ENCODE results near the gene TRIM52.
"Not testable (repeated sequence)": the region's sequence is repeated elsewhere in the genome, so short reads cannot be mapped to it uniquely, and the experiment has no call there.

The TRIM52 gene

DNA sequence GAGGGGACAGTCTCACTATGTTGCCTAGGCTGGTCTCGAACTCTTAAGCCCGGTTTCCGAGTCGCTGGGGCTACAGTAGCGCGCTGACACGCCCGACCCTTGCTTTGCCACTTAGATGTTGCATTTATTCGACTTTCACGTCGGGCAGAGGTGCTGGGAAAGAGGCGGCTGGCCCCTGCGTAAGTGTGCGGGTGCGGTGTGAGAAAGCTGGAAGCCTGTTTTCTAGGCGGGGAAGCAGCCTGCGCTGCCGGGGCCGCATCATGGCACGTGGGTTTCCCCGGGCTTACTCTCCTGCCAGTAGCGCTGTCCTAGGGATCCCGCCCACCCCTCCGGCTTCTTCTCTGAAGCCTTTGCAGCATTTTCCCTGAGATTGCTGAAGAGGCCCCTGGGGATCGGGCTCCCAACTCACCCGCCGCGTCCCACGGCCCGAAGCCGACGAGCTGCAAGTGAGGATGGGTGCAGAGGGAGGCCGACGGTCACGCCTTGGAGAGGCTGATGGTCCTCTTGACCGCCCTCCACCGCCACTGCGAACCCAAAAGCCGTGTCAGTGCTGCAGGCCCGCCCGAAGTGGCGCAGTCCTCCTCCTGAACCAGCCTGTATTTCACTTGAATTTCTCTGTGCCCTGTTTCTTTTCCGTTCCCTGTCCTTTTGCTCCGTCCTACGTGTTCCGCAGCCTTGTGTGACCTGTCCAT is 43.7 kb downstream of the TRIM52 start:
- H3K27ac ChIP-seq = peak overlapping the region; percentile 35
- DNase-seq (ENCODE audit: low read depth, low spot score) = no peak

GRCh38 chr5:181215997-181216989 is 44.6 kb downstream of the TRIM52 start:
- H3K27ac ChIP-seq = no peak overlapping the region
- no peak for DNase-seq (ENCODE audit: low read depth, low spot score)

DNA sequence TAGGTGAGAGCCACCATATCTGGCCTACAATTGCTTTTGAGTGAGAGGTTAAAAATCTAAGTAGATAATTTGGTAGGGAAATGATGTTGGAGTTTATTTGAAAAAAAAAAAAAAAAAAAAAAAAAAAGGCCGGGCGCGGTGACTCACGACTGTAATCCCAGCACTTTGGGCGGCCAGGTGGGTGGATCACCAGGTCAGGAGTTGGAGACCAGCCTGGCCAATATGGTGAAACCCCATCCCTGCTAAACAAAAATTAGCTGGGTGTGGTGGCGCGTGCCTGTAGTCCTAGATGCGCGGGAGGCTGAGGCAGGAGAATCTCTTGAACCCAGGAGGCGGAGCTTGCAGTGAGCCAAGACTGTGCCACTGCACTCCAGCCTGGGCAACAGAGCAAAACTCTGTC is 46.7 kb downstream of the TRIM52 start:
- DNase-seq (ENCODE audit: low read depth, low spot score); H3K27ac ChIP-seq: not testable (repeated sequence)

GRCh38 chr5:181212934-181213333 is 48.0 kb downstream of the TRIM52 start:
- DNase-seq (ENCODE audit: low read depth, low spot score) = no peak
- no peak overlapping the region for H3K27ac ChIP-seq

DNA sequence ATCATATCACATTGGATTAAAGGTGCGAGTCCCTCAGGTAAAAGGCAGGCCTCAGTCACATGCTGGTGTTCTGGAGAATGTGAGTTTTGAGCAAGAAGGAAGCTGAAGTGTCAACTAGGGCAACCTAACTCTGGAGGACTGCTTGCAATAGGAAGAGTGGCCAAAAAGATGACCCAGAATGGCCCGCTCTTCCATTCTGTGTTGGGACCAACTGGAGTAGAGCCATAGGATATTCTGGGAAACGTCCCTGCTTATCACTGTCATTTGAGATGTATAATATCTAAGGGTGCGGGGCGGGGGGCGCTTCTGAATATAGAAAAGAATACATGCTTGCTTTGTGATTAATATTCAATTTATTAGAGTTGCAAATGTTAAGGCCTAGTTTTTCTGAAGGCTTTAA is 48.9 kb downstream of the TRIM52 start:
- no peak for DNase-seq (ENCODE audit: low read depth, low spot score)
- H3K27ac ChIP-seq = no peak overlapping the region

DNA sequence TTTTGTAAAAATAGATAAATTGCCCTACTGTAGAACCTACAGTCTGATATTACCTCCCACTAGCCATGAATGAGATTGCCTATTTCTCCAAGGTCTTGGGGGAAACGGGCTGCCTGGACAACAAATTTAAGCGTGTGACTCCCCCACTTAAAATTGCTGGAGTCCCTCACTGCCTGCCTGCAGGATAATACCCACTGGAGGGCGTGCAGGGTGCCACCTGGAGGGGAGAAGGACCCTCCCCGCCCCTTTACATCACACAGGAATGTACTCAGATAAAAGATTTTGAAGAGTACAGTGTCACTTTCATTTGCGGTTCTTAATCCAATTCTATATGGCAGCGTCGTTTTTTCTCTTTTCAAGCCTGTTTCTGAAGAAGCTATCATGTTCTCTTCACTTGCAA is 49.7 kb downstream of the TRIM52 start:
- H3K27ac ChIP-seq = no peak overlapping the region
- DNase-seq (ENCODE audit: low read depth, low spot score) = no peak

DNA sequence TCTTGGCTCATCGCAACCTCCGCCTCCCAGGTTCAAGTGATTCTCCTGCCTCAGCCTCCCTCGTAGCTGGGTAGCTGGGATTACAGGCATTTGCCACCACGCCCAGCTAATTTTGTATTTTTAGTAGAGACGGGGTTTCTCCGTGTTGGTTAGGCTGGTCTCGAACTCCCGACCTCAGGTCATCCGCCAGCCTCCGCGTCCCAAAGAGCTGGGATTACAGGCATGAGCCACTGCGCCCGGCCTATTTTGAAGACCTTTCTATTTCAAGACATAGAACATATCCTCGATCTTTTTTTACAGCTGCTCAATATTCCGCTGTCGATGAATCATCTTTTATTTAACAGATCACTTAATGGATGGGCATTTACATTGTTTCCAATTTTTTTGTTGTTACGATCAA is 50.2 kb downstream of the TRIM52 start:
- DNase-seq (ENCODE audit: low read depth, low spot score); H3K27ac ChIP-seq: not testable (repeated sequence)

DNA sequence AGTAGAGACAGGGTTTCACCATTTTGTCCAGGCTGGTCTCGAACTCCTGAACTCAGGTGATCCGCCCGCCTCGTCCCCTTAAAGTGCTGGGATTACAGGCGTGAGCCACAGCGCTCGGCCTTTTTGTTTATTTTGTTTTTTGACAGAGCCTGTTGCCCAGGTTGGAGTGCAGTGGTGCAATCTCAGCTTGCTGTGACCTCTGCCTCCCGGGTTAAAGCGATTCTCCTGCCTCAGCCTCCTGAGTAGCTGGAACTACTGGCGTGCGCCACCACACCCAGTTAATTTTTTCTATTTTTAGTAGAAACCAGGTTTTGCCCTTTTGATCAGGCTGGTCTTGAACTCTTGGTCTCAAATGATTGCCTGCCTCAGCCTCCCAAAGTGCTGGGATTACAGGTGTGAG is 50.8 kb downstream of the TRIM52 start:
- not testable (repeated sequence) for DNase-seq (ENCODE audit: low read depth, low spot score); H3K27ac ChIP-seq

DNA sequence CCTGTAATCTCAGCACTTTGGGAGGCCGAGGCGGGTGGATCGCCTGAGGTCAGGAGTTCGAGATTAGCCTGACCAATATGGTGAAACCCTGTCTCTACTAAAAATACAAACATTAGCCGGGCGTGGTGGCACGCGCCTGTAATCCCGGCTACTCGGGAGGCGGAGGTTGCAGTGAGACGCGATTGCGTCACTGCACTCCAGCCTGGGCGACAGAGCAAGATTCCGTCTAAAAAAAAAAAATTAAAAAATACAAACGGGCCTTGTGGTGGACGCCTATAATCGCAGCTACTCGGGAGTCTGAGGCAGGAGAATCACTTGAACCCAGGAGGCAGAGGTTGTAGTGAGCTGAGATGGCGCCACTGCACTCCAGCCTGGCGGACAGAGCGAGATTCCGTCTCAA is 51.9 kb downstream of the TRIM52 start:
- not testable (repeated sequence) for H3K27ac ChIP-seq; DNase-seq (ENCODE audit: low read depth, low spot score)

DNA sequence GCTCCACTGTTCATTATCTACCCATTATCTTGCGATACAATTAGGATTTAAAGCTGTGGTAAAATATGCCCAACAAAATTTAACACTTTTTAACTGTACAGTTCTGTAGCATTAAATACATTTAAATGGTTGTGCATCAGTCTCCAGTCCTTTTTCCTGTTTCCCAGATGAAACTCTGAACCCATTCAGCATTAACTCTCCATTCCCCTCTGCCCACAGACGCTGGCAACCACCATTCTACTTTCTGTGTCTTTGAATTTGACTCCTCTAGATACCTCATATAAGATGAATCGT is 53.0 kb downstream of the TRIM52 start:
- no peak for DNase-seq (ENCODE audit: low read depth, low spot score)
- H3K27ac ChIP-seq = peak overlapping the region; percentile 83

DNA sequence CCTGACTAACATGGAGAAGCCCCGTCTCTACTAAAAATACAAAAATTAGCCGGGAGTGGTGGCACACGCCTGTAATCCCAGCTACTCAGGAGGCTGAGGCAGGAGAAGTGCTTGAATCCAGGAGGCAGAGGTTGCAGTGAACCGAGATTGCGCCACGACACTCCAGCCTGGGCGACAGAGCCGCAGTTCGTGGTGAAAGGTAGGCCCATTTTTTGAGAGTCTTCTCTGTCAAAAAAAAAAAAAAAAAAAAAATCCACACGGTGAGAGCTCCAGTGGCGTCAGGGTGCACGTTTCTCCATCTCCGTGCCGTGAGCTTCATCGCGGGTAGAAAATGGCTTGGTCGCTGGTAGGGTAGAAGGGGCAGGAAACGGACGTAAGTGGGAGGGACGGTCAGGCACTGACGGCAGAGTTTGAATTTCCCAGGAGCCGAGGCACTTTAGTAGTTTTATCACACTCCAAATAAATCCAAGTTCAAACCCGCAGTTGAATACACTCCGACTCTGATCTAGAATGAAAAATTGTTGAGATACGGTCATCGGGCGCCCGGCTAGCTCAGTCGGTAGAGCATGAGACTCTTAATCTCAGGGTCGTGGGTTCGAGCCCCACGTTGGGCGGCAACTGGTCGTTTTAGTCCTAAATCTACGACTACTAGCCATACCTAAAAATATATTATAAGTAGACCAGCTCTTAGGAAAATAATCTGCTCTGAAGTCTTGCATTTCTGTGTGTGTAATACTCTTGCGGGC is 53.6 kb downstream of the TRIM52 start:
- peak overlapping the region; percentile 83 for H3K27ac ChIP-seq
- DNase-seq (ENCODE audit: low read depth, low spot score) = no peak

DNA sequence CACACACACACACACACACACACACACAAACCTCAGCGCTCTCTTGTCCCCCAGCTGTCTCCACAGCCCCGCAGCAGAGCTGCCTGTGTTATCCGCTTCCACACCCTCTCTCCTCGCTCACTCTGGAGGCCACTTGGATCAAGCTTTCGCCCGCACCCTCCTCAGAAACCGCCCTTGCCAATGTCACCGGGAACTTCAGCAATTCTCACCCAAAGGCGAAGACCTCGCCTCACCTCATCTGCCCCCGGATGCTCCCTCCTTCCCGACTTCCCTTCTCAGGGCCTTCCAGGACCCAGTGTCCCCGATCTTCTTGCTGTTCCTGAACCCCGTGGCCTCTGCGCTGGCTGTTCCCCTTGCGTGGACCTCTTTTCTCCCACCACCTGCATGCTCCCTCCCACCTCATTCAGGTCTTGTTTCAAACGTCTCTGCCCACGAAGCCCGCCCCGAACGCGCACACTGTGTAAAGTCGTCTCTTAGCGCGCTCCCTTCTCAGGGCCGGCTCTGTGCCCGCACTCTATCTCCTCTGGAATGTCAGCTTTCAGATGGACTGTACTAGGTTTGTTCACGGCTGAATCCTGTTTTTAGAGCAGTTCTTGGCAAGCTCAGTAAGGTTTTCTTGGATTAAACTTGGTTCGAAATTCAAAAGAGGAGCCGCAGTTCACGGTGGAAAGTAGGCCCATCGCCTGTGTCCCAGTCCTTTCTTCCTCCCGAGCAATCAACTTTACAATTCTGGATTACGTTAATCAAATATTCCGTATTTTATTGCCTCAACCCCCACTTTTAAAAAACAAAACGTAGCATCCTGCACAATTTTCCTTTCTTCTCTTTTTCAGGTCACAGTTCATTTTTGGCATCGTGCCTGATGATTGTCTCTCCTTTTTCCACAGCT is 54.9 kb downstream of the TRIM52 start:
- peak overlapping the region; percentile 83 for H3K27ac ChIP-seq
- no peak for DNase-seq (ENCODE audit: low read depth, low spot score)

Data from epithelial cell of prostate (primary cell).